Muscle of arm (tissue), 14 donors: Measurements from ENCODE around the gene VIP. TPM values are rescaled to one million over a fixed set of nuclear protein-coding genes. Genes with fewer than 3 reads are reported as not detected.
"Not testable (repeated sequence)": the region's sequence is repeated elsewhere in the genome, so short reads cannot be mapped to it uniquely, and the experiment has no call there.

ENCODE experiments used
- DNase-seq: peaks from one replicate; pipeline ENCODE4 v3.0.0-alpha.2; 2013
- long read RNA-seq, 11 donors: transcript quantifications; one replicate each; lab custom pipeline, GENCODE V29; 2026
- polyA plus RNA-seq, 12 donors: library from polyadenylated mRNA; unstranded; fragments of 120-200 nt; gene quantifications; one replicate each; pipeline ENCODE4 v1.2.1, GENCODE V29; 2013; ENCODE audit not compliant: insufficient read length in 12 of 12

VIP gene
- polyA plus RNA-seq: 10 to 100 TPM in 1 of 12 donors, 1 to 10 TPM in 7, under 1 TPM in 3, not detected in 1; 0.58 to 18.6 (median 2.2) TPM
- long read RNA-seq, donor 1, transcript VIP-201 (7 exons, 1,581 nt): minor isoform, 8 of 58 reads
- long read RNA-seq, donor 1, transcript VIP-202 (7 exons, 1,584 nt): major isoform, 39 of 58 reads
- long read RNA-seq, donor 1, partial matches to known transcripts: 5 of 58 reads
- long read RNA-seq, donor 1, other reads (novel, unspliced or antisense): 6 of 58 reads
- long read RNA-seq, donor 2: 0 reads
- long read RNA-seq, donor 3: 0 reads
- long read RNA-seq, donor 4: 0 reads
- long read RNA-seq, donor 5: 0 reads
- long read RNA-seq, donor 6: 0 reads
- long read RNA-seq, donor 7: 0 reads
- long read RNA-seq, donor 8: 0 reads
- long read RNA-seq, donor 9: 0 reads
- long read RNA-seq, donor 10: 0 reads
- long read RNA-seq, donor 11: 0 reads

DNA sequence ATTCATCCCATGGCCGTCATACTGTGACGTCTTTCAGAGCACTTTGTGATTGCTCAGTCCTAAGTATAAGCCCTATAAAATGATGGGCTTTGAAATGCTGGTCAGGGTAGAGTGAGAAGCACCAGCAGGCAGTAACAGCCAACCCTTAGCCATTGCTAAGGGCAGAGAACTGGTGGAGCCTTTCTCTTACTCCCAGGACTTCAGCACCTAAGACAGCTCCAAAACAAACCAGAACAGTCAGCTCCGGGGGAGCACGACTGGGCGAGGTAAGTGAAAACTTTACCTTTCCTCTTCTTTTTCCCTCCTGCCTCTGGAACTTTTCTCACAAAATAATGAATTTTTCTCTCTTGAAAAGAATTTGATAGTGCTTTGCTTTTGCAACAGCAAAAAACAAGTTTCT is at the start of gene VIP:
VIP (plus strand) TSS at position 104 of the 400 bp plus-strand sequence. CDS start 1,381 bp downstream, outside the sequence.
- peak; percentile 7 for DNase-seq

DNA sequence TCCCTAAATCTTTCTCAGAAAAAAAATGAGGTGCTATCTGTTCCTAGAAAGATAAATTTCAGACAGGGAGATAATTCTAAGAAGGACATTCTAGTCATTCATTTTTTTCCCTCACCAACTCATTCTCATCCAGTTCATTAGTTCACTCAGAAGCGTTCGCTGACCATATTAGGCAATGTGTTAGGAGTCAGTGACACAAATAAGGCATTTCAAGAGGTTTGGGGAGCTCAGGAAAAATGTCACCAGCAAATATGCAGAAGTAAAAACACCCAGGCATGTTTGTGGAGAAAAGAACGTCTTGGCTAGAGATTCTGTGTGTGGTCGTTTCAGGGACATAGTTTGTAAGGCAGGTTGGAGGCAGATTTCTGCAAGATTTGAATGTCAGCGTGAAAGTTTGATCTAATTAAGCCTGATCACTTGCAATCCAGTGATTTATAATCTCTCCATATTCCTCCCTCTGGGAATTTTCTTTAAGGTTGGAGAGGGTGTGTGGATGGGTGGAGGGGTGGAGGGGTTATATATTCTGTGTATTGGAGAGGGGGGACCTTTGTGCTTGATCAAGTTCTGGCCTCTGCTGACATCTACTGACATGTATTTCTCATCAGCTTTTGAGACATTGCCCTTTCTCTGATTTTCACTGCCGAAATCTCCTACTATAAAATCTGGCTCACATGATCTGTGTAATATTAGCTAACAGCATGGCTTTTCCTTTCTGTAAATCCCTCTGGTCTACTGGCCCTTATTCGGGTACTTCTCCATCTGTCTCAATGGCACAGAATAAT is 49.3 kb upstream of the VIP start:
- DNase-seq: no peak

GRCh38 chr6:152701863-152702401 is 48.7 kb upstream of the VIP start:
- no peak for DNase-seq

- DNase-seq: not testable (repeated sequence)
Measured at GRCh38 chr6:152703750-152704149, 46.8 kb upstream of the VIP start.

DNA sequence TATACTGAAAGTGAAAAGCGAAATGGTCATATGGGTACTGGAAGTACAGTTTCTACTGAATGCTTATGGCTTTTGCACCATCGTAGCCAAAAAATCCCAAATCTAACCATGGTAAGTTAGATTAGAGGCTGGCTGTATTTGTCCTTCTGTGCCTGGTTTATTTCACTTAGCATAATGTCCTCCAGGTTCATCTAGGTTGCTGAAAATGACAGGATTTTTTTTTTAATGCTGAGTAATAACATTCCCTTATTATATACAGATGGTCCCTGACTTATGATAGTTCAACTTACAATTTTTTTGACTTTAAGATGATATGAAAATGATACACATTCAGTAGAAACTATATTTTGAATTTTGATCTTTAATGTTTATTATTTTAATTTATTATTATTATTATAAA is 45.3 kb upstream of the VIP start:
- no peak for DNase-seq

- DNase-seq: no peak
Measured at GRCh38 chr6:152716322-152716721, 34.3 kb upstream of the VIP start.

- no peak for DNase-seq
Measured at GRCh38 chr6:152720974-152721373, 29.6 kb upstream of the VIP start.

DNA sequence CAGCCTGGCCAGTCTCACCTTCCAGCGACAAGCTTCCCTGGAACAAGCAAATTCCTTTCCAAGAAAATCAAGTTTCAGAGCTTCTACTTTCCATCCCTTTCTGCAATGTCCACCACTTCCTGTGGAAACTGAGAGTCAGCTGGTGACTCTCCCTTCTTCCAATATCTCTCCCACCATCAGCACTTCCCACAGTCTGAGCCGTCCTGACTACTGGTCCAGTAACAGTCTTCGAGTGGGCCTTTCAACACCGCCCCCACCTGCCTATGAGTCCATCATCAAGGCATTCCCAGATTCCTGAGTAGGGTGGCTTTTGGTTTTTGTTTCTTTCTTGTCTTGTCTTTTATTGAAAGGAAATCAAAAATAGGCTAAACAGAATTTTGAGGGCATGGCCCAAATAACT is 28.6 kb upstream of the VIP start:
- no peak for DNase-seq

GRCh38 chr6:152723398-152723797 is 27.2 kb upstream of the VIP start:
- DNase-seq: no peak

DNA sequence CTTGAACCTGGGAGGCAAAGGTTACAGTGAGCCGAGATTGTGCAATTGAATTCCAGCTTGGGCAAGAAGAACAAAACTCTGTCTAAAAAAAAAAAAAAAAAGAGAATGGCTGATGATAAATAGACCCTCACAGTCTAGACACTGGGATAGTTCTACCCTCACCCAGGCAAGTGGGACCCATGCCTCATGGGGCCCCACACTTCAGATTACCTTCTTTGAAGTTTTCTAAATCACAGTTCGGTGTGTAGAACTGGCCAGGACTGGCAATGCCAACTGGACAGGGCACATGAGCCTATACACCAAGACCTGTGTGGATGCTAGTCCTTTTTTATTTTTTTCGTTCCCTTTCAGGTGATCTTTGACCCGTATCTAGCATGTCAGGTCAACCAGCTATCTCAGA is 24.3 kb upstream of the VIP start:
- no peak for DNase-seq

DNA sequence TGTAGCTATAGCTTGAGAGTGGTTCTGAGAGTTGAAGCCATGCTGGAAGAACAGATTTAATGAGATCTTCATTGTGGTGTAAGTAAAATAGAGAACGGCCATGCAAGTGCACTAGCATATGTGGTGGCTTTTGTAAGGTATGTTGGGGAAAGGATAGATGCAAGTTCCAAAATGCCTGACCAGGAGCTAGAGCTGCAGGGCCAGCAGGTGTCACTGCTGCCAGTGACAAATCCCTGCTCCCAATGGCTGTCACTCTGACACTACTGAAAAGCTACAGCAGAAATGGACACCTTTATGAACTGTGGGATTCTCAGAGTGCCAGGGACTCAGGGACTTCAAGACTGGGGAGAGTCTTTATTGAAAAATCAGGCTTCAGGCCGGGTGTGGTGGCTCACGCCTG is 23.1 kb upstream of the VIP start:
- no peak for DNase-seq

DNA sequence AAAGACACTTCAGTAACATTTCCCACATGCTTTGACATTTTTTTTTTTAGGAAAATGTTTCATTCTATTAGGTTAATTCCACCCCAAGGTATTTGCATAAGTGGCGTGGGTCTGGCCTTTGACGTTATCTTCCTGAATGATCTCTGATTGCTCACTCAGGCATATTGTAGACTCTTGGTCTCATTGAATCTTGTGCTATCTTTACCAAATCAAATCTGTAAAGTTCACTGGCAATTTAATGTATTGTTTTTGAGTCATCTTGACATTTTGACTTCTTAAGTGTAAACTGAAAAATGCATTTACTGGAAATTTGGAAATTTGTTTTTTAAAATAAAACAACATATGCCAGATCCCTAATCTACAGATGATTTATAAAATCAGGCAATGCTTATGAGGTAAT is 16.0 kb upstream of the VIP start:
- no peak for DNase-seq

- DNase-seq: no peak
Measured at GRCh38 chr6:152736687-152737273, 13.8 kb upstream of the VIP start.

- no peak for DNase-seq
Measured at GRCh38 chr6:152745509-152746171, 5.0 kb upstream of the VIP start.

DNA sequence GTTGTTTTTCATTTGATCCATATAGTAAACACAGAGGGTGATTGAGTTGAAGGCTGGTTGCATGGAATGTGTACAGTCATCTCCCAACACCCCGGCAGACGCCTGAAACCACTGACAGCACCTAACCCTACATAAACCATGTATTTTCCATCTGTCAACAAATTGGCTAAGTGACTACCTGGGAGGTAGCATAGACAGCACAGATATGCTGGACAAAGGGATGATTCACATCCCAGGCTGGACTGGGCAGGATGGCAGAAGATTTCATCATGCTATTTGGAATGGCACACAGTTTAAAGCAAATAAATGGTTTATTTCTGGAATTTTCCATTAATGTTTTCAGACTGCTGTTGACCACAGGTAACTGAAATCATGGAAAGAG is 4.4 kb upstream of the VIP start:
- no peak for DNase-seq

DNA sequence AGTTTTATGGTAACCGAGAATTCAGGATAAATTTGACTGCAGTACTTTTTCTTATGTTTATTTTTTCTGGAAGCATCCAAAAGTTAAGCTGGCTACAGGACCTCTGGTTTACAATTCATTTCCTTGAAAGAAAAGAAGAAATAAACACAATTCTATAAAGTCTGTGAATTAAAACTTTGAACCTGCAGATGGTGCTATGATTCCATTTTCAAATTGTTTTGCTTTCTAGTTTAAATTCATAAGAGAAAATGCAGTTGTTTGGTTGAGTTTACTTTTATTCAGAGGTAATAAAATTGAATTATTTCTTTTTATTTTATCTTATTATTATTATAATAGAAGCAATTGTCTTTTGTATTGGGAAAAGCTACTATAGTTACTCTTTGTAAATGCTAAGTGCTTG is 1.8 kb upstream of the VIP start:
- no peak for DNase-seq

DNA sequence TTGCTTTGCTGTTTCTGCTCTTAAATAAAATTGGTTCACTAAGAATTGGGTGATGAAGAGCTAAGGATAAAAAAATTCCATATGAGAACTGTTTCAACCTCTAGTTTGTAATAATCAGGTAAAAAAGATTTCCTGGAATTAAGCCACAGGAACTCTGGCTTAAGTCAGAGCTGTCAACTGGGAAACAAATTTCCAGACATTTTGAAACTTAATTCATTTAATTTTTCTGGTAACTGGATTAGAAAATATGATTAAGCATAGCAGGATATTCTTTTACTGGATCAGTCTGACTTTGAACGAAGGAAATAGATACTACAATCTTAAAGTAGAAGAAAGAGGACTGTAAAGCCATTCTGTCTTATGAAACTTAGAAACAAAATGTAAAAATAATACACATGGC is 1.3 kb upstream of the VIP start:
- no peak for DNase-seq

DNA sequence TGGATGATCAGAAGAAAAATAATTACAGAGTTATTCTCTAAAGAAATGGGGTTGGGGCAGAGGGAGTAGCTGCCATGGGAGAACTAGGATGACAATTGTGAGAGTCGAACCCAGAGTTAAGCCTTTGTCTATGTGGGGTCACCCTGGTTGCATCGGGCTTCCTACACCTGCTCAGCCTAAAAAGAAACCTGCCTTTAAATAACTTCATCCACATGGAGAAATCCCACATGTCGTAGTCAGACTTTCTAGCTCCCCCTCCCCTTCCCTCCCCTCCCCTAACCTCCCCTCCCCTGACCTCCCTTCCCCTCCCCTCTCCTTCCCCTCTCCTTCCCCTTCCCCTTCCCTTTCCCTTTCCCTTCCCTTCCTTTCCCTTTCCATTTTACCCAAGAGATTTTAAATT is 14.7 kb downstream of the VIP start:
- no peak for DNase-seq

GRCh38 chr6:152769159-152769558 is 18.6 kb downstream of the VIP start:
- DNase-seq: no peak

DNA sequence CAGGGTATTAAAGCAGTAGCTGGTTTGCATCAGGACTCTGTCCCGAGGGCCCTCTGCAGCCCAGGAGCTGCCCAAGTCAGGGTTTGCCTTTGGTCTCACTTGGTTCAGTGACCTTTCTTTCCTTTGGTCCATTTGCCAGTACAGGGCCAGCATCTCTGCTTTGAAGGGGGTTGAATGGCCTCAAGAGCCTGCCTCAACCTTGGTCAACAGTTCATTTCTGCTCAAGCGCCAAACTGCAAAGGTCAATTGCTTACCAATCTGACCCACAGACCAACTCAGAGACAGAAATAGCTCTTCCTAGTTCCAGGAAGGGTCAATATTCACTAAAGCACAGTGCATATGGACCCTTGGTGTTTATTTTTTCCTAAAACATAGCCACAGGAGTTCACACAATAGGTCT is 19.4 kb downstream of the VIP start:
- DNase-seq: no peak

DNA sequence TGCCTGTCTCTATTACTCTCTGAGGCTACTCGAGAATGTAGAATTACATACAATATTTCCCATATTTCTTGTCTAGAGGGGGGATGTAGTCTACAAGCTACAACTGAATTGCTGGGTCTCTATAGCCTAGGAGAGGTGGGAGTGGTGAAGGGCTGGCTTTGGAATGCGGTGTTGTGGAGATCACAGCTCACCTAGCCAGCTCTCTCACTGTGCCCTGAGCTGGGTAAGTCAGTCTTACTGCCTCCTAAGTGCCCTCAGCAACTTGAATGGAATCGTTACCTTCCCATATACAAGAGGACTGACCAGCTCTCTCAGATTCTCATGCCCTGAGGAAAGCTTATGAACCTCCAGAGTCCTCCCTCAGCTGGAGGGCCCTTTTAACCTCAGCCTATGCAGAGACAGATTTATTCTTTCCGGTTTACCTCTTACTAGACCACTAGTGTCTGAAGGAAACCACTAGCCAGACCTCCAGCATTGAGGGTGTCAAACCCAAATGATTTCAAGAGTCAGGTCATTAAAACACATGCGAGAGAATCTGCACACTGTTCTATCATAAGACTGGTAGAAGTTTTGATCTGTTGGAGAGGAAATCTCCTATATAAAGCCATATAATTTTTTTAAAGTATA is 20.6 kb downstream of the VIP start:
- DNase-seq: no peak

- DNase-seq: no peak
Measured at GRCh38 chr6:152775428-152775827, 24.8 kb downstream of the VIP start.
